RWPE2 (cell line): ENCODE results near the gene GNG8.

Experiments
- ATAC-seq: fragments of 200-7000 bp; cut with Tn5 transposase; 3 replicates; pipeline ENCODE4 v1.9.1; 2021; ENCODE audit warnings: low read depth
- DNase-seq: peaks from one replicate; pipeline ENCODE4 v3.0.0-alpha.2; 2020; ENCODE audit warnings: low spot score
- H3K27ac ChIP-seq: fragments of 450-650 bp; 2 replicates; pipeline ENCODE4 v1.5.1; 2017; ENCODE audit warnings: mild to moderate bottlenecking; ENCODE audit not compliant: poor library complexity, severe bottlenecking
- H3K27me3 ChIP-seq: fragments of 250-450 bp; sonication (Bioruptor Pico); 2 replicates; pipeline ENCODE4 v1.5.1; 2021; ENCODE audit warnings: mild to moderate bottlenecking, moderate library complexity; ENCODE audit not compliant: insufficient read depth, poor library complexity, severe bottlenecking
- H3K36me3 ChIP-seq: fragments of 250-450 bp; sonication (Bioruptor Pico); 2 replicates; pipeline ENCODE4 v1.5.1; 2020; ENCODE audit warnings: low read depth, mild to moderate bottlenecking, moderate library complexity
- H3K4me1 ChIP-seq: fragments of 250-450 bp; sonication (Bioruptor Pico); 2 replicates; pipeline ENCODE4 v1.5.1; 2021; ENCODE audit warnings: mild to moderate bottlenecking, moderate library complexity; ENCODE audit not compliant: insufficient read depth, poor library complexity, severe bottlenecking
- H3K4me3 ChIP-seq: fragments of 250-450 bp; sonication (Bioruptor Pico); 2 replicates; pipeline ENCODE4 v1.5.1; 2021; ENCODE audit warnings: mild to moderate bottlenecking, moderate library complexity; ENCODE audit not compliant: severe bottlenecking
- H3K9me3 ChIP-seq: fragments of 250-450 bp; sonication (Bioruptor Pico); 2 replicates; pipeline ENCODE4 v1.5.1; 2021; ENCODE audit warnings: mild to moderate bottlenecking, moderate library complexity; ENCODE audit not compliant: severe bottlenecking
- TF ChIP-seq, protein P1 (sequence below): fragments of 450-650 bp; IDR thresholded peaks from one replicate; pipeline ENCODE4 v1.5.1; 2017; ENCODE audit warnings: mild to moderate bottlenecking, moderate library complexity; ENCODE audit not compliant: poor library complexity, severe bottlenecking

GNG8 gene

GRCh38 chr19:46596008-46596407 lies 40.0 kb downstream of the GNG8 start:
- Histone ChIP-seq H3K27ac (no peak overlapping the region), H3K36me3 (no peaks in the 10 kb centered on the region), H3K27me3 (no peaks in the 10 kb centered on the region), H3K4me3 (no peak overlapping the region), H3K4me1 (no peaks in the 10 kb centered on the region), H3K9me3 (peaks cover 3% of the 10 kb centered on the region)
- no peak for DNase-seq
- TF ChIP-seq, protein P1, sequence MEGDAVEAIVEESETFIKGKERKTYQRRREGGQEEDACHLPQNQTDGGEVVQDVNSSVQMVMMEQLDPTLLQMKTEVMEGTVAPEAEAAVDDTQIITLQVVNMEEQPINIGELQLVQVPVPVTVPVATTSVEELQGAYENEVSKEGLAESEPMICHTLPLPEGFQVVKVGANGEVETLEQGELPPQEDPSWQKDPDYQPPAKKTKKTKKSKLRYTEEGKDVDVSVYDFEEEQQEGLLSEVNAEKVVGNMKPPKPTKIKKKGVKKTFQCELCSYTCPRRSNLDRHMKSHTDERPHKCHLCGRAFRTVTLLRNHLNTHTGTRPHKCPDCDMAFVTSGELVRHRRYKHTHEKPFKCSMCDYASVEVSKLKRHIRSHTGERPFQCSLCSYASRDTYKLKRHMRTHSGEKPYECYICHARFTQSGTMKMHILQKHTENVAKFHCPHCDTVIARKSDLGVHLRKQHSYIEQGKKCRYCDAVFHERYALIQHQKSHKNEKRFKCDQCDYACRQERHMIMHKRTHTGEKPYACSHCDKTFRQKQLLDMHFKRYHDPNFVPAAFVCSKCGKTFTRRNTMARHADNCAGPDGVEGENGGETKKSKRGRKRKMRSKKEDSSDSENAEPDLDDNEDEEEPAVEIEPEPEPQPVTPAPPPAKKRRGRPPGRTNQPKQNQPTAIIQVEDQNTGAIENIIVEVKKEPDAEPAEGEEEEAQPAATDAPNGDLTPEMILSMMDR: no peak
- no peak for ATAC-seq

DNA sequence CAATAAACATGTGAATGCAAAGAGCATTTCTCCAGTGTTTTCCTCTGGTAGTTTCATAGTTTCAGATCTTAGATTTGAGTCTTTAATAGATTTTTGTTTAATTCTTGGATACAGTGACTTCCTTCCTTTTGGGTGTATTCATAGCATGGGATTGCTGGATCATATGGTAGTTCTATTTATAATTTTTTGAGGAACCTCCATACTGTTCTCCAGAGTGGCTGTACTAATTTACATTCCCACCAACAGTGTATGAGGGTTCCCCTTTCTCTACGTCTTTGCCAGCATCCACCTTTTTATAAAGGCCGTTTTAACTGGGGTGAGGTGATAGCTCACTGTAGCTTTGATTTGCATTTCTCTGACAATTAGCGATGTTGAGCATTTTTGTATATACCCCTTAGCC lies 44.1 kb downstream of the GNG8 start:
- no peaks in the 10 kb centered on the region for H3K4me1 ChIP-seq
- ATAC-seq: no peak
- TF ChIP-seq, protein P1: no peak

DNA sequence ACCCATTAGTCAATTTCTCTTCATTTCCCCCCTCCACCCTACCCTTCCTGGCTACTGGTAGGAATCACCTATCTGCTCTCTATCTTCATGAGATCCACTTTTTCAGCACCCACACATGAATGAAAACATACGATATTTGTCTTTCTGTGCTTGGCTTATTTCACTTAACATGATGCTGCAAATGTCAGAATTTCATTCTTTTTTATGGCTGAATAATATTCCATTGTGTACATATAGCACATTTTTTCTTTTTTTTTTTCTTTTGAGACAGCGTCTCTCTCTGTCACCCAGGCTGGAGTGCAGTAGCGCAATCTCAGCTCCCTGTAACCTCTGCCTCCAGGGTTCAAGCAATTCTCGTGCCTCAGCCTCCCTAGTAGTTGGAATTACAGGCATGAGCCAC lies 44.7 kb downstream of the GNG8 start:
- DNase-seq (no peak), ATAC-seq (no peak)
- Histone ChIP-seq H3K4me1 (no peaks in the 10 kb centered on the region), H3K4me3 (no peak overlapping the region), H3K36me3 (no peaks in the 10 kb centered on the region), H3K9me3 (no peaks in the 10 kb centered on the region), H3K27me3 (no peaks in the 10 kb centered on the region), H3K27ac (no peak overlapping the region)
- TF ChIP-seq, protein P1: no peak

More for the DNA sequence above, 44.1 kb downstream of the GNG8 start:
- no peak for DNase-seq
- no peak overlapping the region for H3K4me3 ChIP-seq
- H3K36me3 ChIP-seq: no peaks in the 10 kb centered on the region
- H3K9me3 ChIP-seq: no peaks in the 10 kb centered on the region
- H3K27ac ChIP-seq: no peak overlapping the region
- no peaks in the 10 kb centered on the region for H3K27me3 ChIP-seq

- Histone ChIP-seq H3K4me1 (no peaks in the 10 kb centered on the region), H3K27me3 (no peaks in the 10 kb centered on the region), H3K27ac (no peak overlapping the region), H3K36me3 (no peaks in the 10 kb centered on the region), H3K4me3 (no peak overlapping the region), H3K9me3 (no peaks in the 10 kb centered on the region)
- TF ChIP-seq, protein P1: no peak
- DNase-seq: no peak
- ATAC-seq: no peak
These were observed 48.1 kb downstream of the GNG8 start for GRCh38 chr19:46587861-46588260.

DNA sequence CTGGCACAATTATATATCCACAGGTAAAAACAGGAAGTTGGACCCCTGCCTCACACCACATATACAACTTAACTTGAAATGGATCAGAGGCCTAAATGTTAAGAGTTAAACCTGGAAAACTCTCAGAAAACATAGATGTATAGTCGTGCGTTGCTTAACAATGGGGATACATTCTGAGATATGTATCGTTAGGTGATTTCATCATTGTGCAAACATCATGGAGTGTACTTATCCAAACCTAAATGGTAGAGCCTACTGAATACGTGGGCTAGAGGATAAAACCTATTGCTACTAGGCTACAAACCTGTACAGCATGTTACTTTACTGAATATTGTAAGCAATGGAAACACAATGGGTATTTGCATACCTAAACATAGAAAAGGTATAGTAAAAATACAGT lies 49.7 kb downstream of the GNG8 start:
- Histone ChIP-seq H3K9me3 (no peaks in the 10 kb centered on the region), H3K4me3 (no peak overlapping the region), H3K36me3 (no peaks in the 10 kb centered on the region), H3K27me3 (no peaks in the 10 kb centered on the region), H3K4me1 (no peaks in the 10 kb centered on the region), H3K27ac (no peak overlapping the region)
- TF ChIP-seq, protein P1: no peak
- DNase-seq (no peak), ATAC-seq (no peak)
